Body of pancreas (tissue), 4 donors: ENCODE measurements around the gene ABHD16B. TPM values are rescaled to one million over a fixed set of nuclear protein-coding genes. Genes with fewer than 3 reads are reported as not detected.
A peak's percentile ranks its signal among the peaks of the same experiment; 100 is the strongest.

Experiments
- ATAC-seq: fragments of 150-250 bp; one replicate; pipeline ENCODE4 v1.9.1; 2016
- DNase-seq, 4 donors: peaks; one replicate each; pipeline ENCODE4 v3.0.0-alpha.2; 2019
- H3K27ac ChIP-seq, 4 donors: fragments of 200-600 bp; sonication (generic); 1 replicate in 3 of 4; 2 replicates in 1 of 4; pipeline versions ENCODE4 v1.5.1 to v1.6.1; 2016 to 2019; ENCODE audit warnings: mild to moderate bottlenecking in 1 of 4, mixed read lengths in 1 of 4, moderate library complexity in 1 of 4
- H3K27me3 ChIP-seq, 2 donors: fragments of 200-600 bp; sonication (generic); one replicate each; pipeline ENCODE4 v1.6.0; 2016; ENCODE audit warnings: mild to moderate bottlenecking in 1 of 2
- H3K36me3 ChIP-seq, 2 donors: fragments of 200-600 bp; sonication (generic); replicated peaks in 1 of 2; 2 replicates each; pipeline ENCODE4 v1.5.1; 2016; ENCODE audit warnings: low read depth in 2 of 2; ENCODE audit not compliant: insufficient read depth in 1 of 2
- H3K4me1 ChIP-seq: fragments of 200-600 bp; sonication (generic); one replicate; pipeline ENCODE4 v1.6.0; 2016
- H3K4me3 ChIP-seq, 2 donors: fragments of 200-600 bp; sonication (generic); 1 replicate in 1 of 2; 2 replicates in 1 of 2; pipeline ENCODE4 v1.5.1; 2016 to 2019
- H3K9me3 ChIP-seq, 3 donors: fragments of 200-600 bp; sonication (generic); 1 replicate in 2 of 3; 2 replicates in 1 of 3; pipeline ENCODE4 v1.5.1; 2016
- POLR2A ChIP-seq, 3 donors: fragments of 450-650 bp; IDR thresholded peaks; one replicate each; pipeline ENCODE4 v1.6.1; 2016; ENCODE audit warnings: antibody characterized with exemption in 3 of 3, mild to moderate bottlenecking in 2 of 3
- WGBS, 2 donors: methylation state at CpG; one replicate each; pipeline ENCODE4 v1.1.5; 2017; 5-methylcytosine and 5-hydroxymethylcytosine counted together
- intact Hi-C: fragments of 100-400 bp; cut with DNase I; formaldehyde crosslinking; loops from one replicate; pipeline ENCODE4 v1.15.1; 2023
- total RNA-seq, 2 donors: library from RNA; depleted of rRNA; stranded (reverse); fragments of >200 nt; gene quantifications; one replicate each; pipeline ENCODE4 v1.1.0, GENCODE V29; 2016
- TF ChIP-seq, protein P1 (sequence below), 7 experiments: fragments of 450-650 bp in 4 of 7; fragments of 200-600 bp in 3 of 7; sonication (generic) in 3 of 7; IDR thresholded peaks; one replicate each; pipeline ENCODE4 v1.5.1; 2016 to 2019; ENCODE audit warnings: antibody characterized with exemption in 7 of 7

The ABHD16B gene
- total RNA-seq, 2 donors from 2014 or later, result not detected

DNA sequence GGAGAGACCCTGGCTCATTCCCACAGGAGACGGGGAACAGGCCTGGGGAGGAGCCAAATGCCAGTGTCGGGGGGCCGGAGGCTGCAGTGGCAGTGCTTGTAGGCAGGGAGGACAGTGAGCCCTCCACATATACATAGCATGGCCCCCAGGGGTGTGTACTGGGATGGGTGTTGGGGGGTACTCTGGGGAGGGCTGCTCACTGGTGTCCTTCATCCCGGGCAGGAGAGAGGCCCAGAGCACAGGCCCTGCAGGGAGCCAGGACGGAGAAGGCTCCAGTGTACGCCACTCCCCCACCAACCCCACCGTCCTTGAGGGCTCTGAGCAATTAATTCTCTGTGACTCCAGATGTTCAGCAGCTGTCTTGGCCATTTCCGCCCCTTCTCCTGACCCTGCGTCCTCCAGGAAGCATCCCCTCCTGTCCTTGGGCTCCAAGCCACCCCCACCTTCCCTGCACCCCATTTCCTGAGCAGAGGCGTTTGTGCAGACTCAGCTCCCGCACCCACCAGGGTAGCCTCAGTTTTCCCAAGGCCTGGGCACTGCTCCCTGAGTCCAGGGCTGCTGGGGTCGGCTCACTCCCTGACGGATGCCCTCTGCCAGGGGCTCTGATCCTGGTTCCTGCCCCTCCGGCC, 3.4 kb upstream of the ABHD16B start:
- 7 to 9% methylated on average over 9 to 13 of the region's 14 CpGs for WGBS, 2 donors
- peaks cover 0 to 27% of the 10 kb centered on the region in 2 donors for H3K27me3 ChIP-seq
- no peak overlapping the region for H3K4me3 ChIP-seq
- ATAC-seq (no peak), DNase-seq (no peak)
- H3K4me1 ChIP-seq, result peaks cover 25% of the 10 kb centered on the region
- peak overlapping the region in 2 of 4 donors; percentile 23 to 36 for H3K27ac ChIP-seq
- TF ChIP-seq POLR2A (IDR thresholded peaks at IDR 0.05), result no peak
- TF ChIP-seq, protein P1, sequence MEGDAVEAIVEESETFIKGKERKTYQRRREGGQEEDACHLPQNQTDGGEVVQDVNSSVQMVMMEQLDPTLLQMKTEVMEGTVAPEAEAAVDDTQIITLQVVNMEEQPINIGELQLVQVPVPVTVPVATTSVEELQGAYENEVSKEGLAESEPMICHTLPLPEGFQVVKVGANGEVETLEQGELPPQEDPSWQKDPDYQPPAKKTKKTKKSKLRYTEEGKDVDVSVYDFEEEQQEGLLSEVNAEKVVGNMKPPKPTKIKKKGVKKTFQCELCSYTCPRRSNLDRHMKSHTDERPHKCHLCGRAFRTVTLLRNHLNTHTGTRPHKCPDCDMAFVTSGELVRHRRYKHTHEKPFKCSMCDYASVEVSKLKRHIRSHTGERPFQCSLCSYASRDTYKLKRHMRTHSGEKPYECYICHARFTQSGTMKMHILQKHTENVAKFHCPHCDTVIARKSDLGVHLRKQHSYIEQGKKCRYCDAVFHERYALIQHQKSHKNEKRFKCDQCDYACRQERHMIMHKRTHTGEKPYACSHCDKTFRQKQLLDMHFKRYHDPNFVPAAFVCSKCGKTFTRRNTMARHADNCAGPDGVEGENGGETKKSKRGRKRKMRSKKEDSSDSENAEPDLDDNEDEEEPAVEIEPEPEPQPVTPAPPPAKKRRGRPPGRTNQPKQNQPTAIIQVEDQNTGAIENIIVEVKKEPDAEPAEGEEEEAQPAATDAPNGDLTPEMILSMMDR (IDR thresholded peaks at IDR 0.05), result no peak
- no peaks in the 10 kb centered on the region for H3K9me3 ChIP-seq
- intact Hi-C loops, result loop anchor here (10.0 kb wide), 1 partner anchor 323 kb away; the partner anchor contains the start of gene PTK6
- peaks cover 0 to 2% of the 10 kb centered on the region in 2 donors for H3K36me3 ChIP-seq

DNA sequence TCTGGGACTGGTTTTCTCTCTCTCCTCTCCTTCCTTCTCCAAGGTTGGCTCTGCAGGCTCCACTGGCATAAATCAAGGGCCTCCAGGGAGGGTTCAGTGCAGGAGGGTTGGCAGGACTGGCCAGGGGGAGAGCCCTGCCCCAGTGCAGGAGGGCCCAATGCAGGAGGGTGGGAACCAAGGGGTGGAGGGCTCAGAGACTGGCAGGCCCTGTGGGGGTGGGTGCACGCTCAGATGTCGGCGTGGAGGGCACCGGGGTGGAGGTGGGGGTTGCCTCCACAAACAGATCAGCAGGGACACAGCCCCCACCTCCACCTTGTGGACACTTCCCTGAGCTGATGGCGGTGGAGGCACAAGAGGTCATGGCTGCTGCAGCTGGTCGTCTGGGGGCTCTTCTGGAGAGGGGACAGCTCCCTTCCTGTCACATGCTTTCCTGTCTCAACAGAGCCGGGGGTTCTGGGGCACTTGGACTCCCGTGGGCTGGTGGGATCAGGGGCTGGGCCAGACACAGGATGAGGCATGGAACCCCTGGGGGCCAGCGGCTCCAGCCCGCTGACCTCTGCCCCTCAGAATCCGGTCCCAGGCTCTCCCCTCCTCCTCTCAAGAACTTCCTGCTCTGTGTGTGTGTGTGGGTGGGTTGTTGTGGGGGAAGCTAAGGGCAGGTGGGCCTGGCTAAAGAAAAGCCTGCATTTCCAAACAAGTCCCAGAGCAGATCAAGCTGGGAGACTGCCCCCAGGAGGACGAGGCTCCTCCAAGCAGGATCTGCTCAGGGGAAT, 2.7 kb upstream of the ABHD16B start:
- Histone ChIP-seq H3K36me3 (peaks cover 0 to 2% of the 10 kb centered on the region in 2 donors), H3K27me3 (peaks cover 0 to 27% of the 10 kb centered on the region in 2 donors), H3K27ac (peak overlapping the region in 2 of 4 donors; percentile 23 to 36), H3K4me3 (no peak overlapping the region), H3K9me3 (no peaks in the 10 kb centered on the region), H3K4me1 (peaks cover 31% of the 10 kb centered on the region)
- TF ChIP-seq, protein P1 (IDR thresholded peaks at IDR 0.05), result no peak
- TF ChIP-seq POLR2A (IDR thresholded peaks at IDR 0.05), result peak in 1 of 3 donors; percentile 9
- DNase-seq (no peak), ATAC-seq (peak; percentile 10)
- WGBS, 2 donors, result 0 to 7% methylated on average over 1 to 11 of the region's 12 CpGs
- intact Hi-C loops, result loop anchor here (10.0 kb wide), 1 partner anchor 324 kb away; the partner anchor contains the start of gene PTK6

DNA sequence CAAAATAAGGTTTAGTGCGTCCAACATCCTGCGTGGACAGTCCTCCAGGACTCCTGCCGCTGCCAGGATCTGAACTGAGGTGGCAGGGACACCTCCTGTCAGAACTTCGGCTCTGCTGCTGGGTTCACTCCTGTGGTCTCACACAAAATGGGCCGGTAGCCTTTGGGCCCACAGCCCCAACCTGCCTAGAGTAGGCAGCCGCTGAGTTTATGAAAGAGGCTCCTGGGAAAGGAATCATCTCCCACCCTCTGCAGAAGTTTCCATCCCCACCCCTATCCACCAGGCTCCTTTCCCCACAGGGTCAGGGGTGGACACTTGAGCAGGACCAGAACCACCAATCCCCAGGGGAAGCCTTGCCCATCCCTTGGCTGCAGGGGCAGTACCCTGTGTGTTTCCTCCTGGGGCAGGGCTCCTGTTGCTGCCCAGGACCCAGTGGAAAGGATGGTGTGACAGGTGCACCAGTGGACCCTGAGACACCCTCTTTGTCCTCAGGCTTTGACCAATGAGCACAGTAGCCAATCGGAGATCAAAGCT, 2.1 kb upstream of the ABHD16B start:
- H3K4me3 ChIP-seq, result no peak overlapping the region
- peaks cover 34% of the 10 kb centered on the region for H3K4me1 ChIP-seq
- no peaks in the 10 kb centered on the region for H3K9me3 ChIP-seq
- 36 to 78% methylated on average over 1 to 7 of the region's 7 CpGs for WGBS, 2 donors
- intact Hi-C loops, result loop anchor here (10.0 kb wide), 1 partner anchor 324 kb away; the partner anchor contains the start of gene PTK6
- ATAC-seq, result no peak
- peaks cover 0 to 2% of the 10 kb centered on the region in 2 donors for H3K36me3 ChIP-seq
- no peak for TF ChIP-seq POLR2A (IDR thresholded peaks at IDR 0.05)
- TF ChIP-seq, protein P1 (IDR thresholded peaks at IDR 0.05), result no peak
- peak overlapping the region in 2 of 4 donors; percentile 23 to 36 for H3K27ac ChIP-seq
- no peak for DNase-seq
- peaks cover 0 to 27% of the 10 kb centered on the region in 2 donors for H3K27me3 ChIP-seq

DNA sequence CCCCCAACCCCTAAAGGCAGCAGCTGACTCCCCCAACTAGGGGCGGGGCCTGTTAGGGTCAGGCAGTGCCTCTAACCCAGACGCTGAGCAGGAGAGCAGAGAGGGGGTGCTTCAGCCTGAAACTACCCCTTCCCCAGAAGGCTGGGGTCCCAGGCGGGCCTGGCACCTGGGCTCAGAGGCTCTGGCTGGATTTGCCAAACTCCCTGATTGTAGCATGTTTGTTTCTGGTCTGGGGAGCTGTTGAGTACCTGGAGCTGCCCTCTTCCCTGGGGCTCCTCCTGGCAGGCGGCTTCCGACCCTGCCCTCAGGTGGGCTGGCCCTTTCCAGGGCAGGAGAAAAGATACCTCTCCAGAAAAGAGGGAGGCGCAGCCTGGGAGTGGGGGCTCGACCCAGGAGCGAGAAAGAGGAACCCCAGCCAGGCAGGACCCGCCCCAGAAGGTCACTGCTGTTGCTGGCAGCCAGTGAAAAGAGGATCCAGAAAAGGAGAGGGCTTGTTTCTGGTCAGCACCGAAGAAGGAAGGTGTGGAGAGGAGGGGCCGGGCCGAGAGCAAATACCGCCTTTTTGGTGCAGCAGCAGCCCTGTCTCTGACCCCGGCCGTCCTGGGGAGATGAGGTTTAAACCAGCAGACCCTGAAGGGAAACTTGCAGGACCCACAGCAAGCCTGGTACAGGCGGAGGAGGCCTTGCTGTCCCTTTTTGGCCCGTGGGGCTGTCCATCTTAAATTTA, 810 bp upstream of the ABHD16B start:
- TF ChIP-seq POLR2A (IDR thresholded peaks at IDR 0.05), result no peak
- TF ChIP-seq, protein P1 (IDR thresholded peaks at IDR 0.05), result no peak
- DNase-seq, result peak in 1 of 4 donors; percentile 45
- ATAC-seq, result no peak
- Histone ChIP-seq H3K27ac (no peak overlapping the region), H3K9me3 (no peaks in the 10 kb centered on the region), H3K4me1 (peaks cover 26% of the 10 kb centered on the region), H3K4me3 (no peak overlapping the region), H3K36me3 (peaks cover 0 to 2% of the 10 kb centered on the region in 2 donors), H3K27me3 (peaks cover 0 to 20% of the 10 kb centered on the region in 2 donors)
- intact Hi-C loops, result no loop called here
- 72 to 74% methylated on average over 15 to 17 of the region's 17 CpGs for WGBS, 2 donors
